ENCODE data around the gene GALNT10. TPM values are rescaled to one million over a fixed set of nuclear protein-coding genes. Genes with fewer than 3 reads are reported as not detected.

Gene GALNT10
- total RNA-seq, 2 donors from 2014 or later: 30.2 to 43.4 TPM

- H3K4me3 Mint-ChIP-seq: no peak overlapping the region
- peaks cover 48% of the 10 kb centered on the region for H3K4me1 Mint-ChIP-seq
- no peak overlapping the region for H3K27ac Mint-ChIP-seq
- TF ChIP-seq CTCF (conservative IDR thresholded peaks at IDR 0.05): no peak
- no peak overlapping the region for H3K9ac ChIP-seq (ENCODE audit: extremely low read depth, low read length, poor library complexity, severe bottlenecking)
- no peaks in the 10 kb centered on the region for H3K9me3 ChIP-seq (ENCODE audit: control insufficient read depth, low read length)
- H3K4me1 ChIP-seq (ENCODE audit: control insufficient read depth, insufficient read depth, low read length): peaks cover 15% of the 10 kb centered on the region
- 100% methylated on average over 1 of the region's 1 CpG; no CpG with 5 or more reads in 1 of the 2 experiments for WGBS, 2 experiments (ENCODE audit: insufficient coverage in 1 of 2, insufficient read length in 1 of 2)
- H3K36me3 Mint-ChIP-seq (ENCODE audit: low read depth): peaks cover 5% of the 10 kb centered on the region
- peaks cover 55% of the 10 kb centered on the region for H3K36me3 ChIP-seq (ENCODE audit: control insufficient read depth, insufficient read depth, low read length)
- no peak for DNase-seq
- no peak overlapping the region for H3K27ac ChIP-seq (ENCODE audit: low read depth, low read length)
- no peaks in the 10 kb centered on the region for H3K27me3 Mint-ChIP-seq (ENCODE audit: insufficient read depth)
- H3K27me3 ChIP-seq (ENCODE audit: control insufficient read depth, insufficient read depth, low read length, poor library complexity, severe bottlenecking): no peaks in the 10 kb centered on the region
- no peak overlapping the region for H3K4me3 ChIP-seq (ENCODE audit: low read length)
- H3K9me3 Mint-ChIP-seq: no peaks in the 10 kb centered on the region
These were observed 105.0 kb downstream of the GALNT10 start for GRCh38 chr5:154295551-154295950.

GRCh38 chr5:154296525-154297159, 106.1 kb downstream of the GALNT10 start:
- no peaks in the 10 kb centered on the region for H3K9me3 ChIP-seq (ENCODE audit: control insufficient read depth, low read length)
- H3K4me3 ChIP-seq (ENCODE audit: low read length): no peak overlapping the region
- H3K27ac Mint-ChIP-seq: peak overlapping the region; percentile 23
- 89 to 99% methylated on average over 6 of the region's 6 CpGs for WGBS, 2 experiments (ENCODE audit: insufficient coverage in 1 of 2, insufficient read length in 1 of 2)
- H3K27ac ChIP-seq (ENCODE audit: low read depth, low read length): no peak overlapping the region
- H3K9me3 Mint-ChIP-seq: no peaks in the 10 kb centered on the region
- peak; percentile 23 for DNase-seq
- no peak overlapping the region for H3K4me3 Mint-ChIP-seq
- peaks cover 39% of the 10 kb centered on the region for H3K4me1 Mint-ChIP-seq
- no peaks in the 10 kb centered on the region for H3K27me3 Mint-ChIP-seq (ENCODE audit: insufficient read depth)
- H3K27me3 ChIP-seq (ENCODE audit: control insufficient read depth, insufficient read depth, low read length, poor library complexity, severe bottlenecking): no peaks in the 10 kb centered on the region
- H3K9ac ChIP-seq (ENCODE audit: extremely low read depth, low read length, poor library complexity, severe bottlenecking): no peak overlapping the region
- H3K36me3 Mint-ChIP-seq (ENCODE audit: low read depth): peaks cover 8% of the 10 kb centered on the region
- no peak for TF ChIP-seq CTCF (conservative IDR thresholded peaks at IDR 0.05)
- H3K36me3 ChIP-seq (ENCODE audit: control insufficient read depth, insufficient read depth, low read length): peaks cover 61% of the 10 kb centered on the region
- H3K4me1 ChIP-seq (ENCODE audit: control insufficient read depth, insufficient read depth, low read length): peaks cover 9% of the 10 kb centered on the region

- H3K4me3 ChIP-seq (ENCODE audit: low read length): no peak overlapping the region
- DNase-seq: no peak
- H3K9me3 Mint-ChIP-seq: no peaks in the 10 kb centered on the region
- no peak overlapping the region for H3K27ac Mint-ChIP-seq
- no peaks in the 10 kb centered on the region for H3K27me3 Mint-ChIP-seq (ENCODE audit: insufficient read depth)
- 91 to 100% methylated on average over 1 to 2 of the region's 3 CpGs for WGBS, 2 experiments (ENCODE audit: insufficient coverage in 1 of 2, insufficient read length in 1 of 2)
- peaks cover 9% of the 10 kb centered on the region for H3K4me1 ChIP-seq (ENCODE audit: control insufficient read depth, insufficient read depth, low read length)
- peaks cover 74% of the 10 kb centered on the region for H3K36me3 ChIP-seq (ENCODE audit: control insufficient read depth, insufficient read depth, low read length)
- H3K27me3 ChIP-seq (ENCODE audit: control insufficient read depth, insufficient read depth, low read length, poor library complexity, severe bottlenecking): no peaks in the 10 kb centered on the region
- H3K9ac ChIP-seq (ENCODE audit: extremely low read depth, low read length, poor library complexity, severe bottlenecking): no peak overlapping the region
- H3K36me3 Mint-ChIP-seq (ENCODE audit: low read depth): peaks cover 9% of the 10 kb centered on the region
- H3K9me3 ChIP-seq (ENCODE audit: control insufficient read depth, low read length): peaks cover under 1% of the 10 kb centered on the region
- TF ChIP-seq CTCF (conservative IDR thresholded peaks at IDR 0.05): no peak
- H3K27ac ChIP-seq (ENCODE audit: low read depth, low read length): no peak overlapping the region
- H3K4me1 Mint-ChIP-seq: peaks cover 27% of the 10 kb centered on the region
- no peak overlapping the region for H3K4me3 Mint-ChIP-seq
These were observed 107.5 kb downstream of the GALNT10 start for GRCh38 chr5:154298065-154298464.

Measured in endodermal cell (in vitro differentiated cells).